GM23338 (cell line): ENCODE data around the gene FAM110A. TPM values are rescaled to one million over a fixed set of nuclear protein-coding genes. Genes with fewer than 3 reads are reported as not detected.

Experiments used
- ATAC-seq: fragments of 200-7000 bp; cut with Tn5 transposase; 3 replicates; pipeline ENCODE4 v1.9.1; 2020
- DNase-seq: peaks from one replicate; pipeline ENCODE4 v3.0.0-alpha.2; 2015; ENCODE audit warnings: low spot score
- H2AFZ ChIP-seq: fragments of 200-600 bp; sonication (generic); 2 replicates; pipeline ENCODE4 v1.8.0; 2016; ENCODE audit warnings: antibody characterized with exemption, mild to moderate bottlenecking, moderate library complexity
- H3F3A ChIP-seq: fragments of 200-600 bp; sonication (generic); replicated peaks from 2 replicates; pipeline ENCODE4 v1.8.0; 2017; ENCODE audit warnings: antibody characterized with exemption, mixed run types, low read depth
- H3K27ac ChIP-seq: fragments of 200-600 bp; sonication (generic); 2 replicates; pipeline ENCODE4 v1.6.1; 2016; ENCODE audit warnings: low read depth
- H3K27me3 ChIP-seq: fragments of 200-600 bp; sonication (generic); 2 replicates; pipeline ENCODE4 v1.8.0; 2016; ENCODE audit warnings: mild to moderate bottlenecking, mixed run types, moderate library complexity; ENCODE audit not compliant: insufficient read depth
- H3K36me3 ChIP-seq: fragments of 200-600 bp; sonication (generic); 2 replicates; pipeline ENCODE4 v1.8.0; 2016; ENCODE audit warnings: mild to moderate bottlenecking; ENCODE audit not compliant: insufficient read depth
- H3K4me1 ChIP-seq: fragments of 200-600 bp; sonication (generic); 2 replicates; pipeline ENCODE4 v1.8.0; 2016; ENCODE audit warnings: mild to moderate bottlenecking, moderate library complexity; ENCODE audit not compliant: insufficient read depth
- H3K4me2 ChIP-seq: fragments of 200-600 bp; sonication (generic); 2 replicates; pipeline ENCODE4 v1.7.1; 2017; ENCODE audit warnings: mixed run types
- H3K4me3 ChIP-seq: fragments of 200-600 bp; sonication (generic); 2 replicates; pipeline ENCODE4 v1.6.1; 2016; ENCODE audit warnings: mixed run types
- H3K79me2 ChIP-seq: fragments of 200-600 bp; sonication (generic); replicated peaks from 2 replicates; pipeline ENCODE4 v1.8.0; 2017; ENCODE audit warnings: mild to moderate bottlenecking; ENCODE audit not compliant: insufficient read depth
- H3K9me2 ChIP-seq: fragments of 200-600 bp; sonication (generic); 2 replicates; pipeline ENCODE4 v1.8.0; 2017; ENCODE audit not compliant: insufficient read depth
- H4K20me1 ChIP-seq: fragments of 200-600 bp; sonication (generic); replicated peaks from 2 replicates; pipeline ENCODE4 v1.8.0; 2017; ENCODE audit warnings: mild to moderate bottlenecking; ENCODE audit not compliant: insufficient read depth
- H3K27ac Mint-ChIP-seq: 2 replicates; pipeline ENCODE4 v1.8.0; 2020; ENCODE audit warnings: inconsistent platforms, mild to moderate bottlenecking, moderate library complexity, mixed read lengths
- H3K27me3 Mint-ChIP-seq: 3 replicates; pipeline ENCODE4 v1.8.0; 2022; ENCODE audit warnings: low read depth, mild to moderate bottlenecking, moderate library complexity, mixed read lengths, inconsistent platforms; ENCODE audit not compliant: insufficient read depth, poor library complexity
- H3K36me3 Mint-ChIP-seq: 3 replicates; pipeline ENCODE4 v1.8.0; 2021; ENCODE audit warnings: low read depth, mild to moderate bottlenecking, inconsistent platforms, moderate library complexity, mixed read lengths
- H3K4me1 Mint-ChIP-seq: 3 replicates; pipeline ENCODE4 v1.8.0; 2020; ENCODE audit warnings: mild to moderate bottlenecking, inconsistent platforms, mixed read lengths
- H3K4me3 Mint-ChIP-seq: 3 replicates; pipeline ENCODE4 v1.8.0; 2021; ENCODE audit warnings: moderate library complexity, mild to moderate bottlenecking, inconsistent platforms, mixed read lengths
- H3K9me3 Mint-ChIP-seq: 3 replicates; pipeline ENCODE4 v1.8.0; 2020; ENCODE audit warnings: moderate library complexity, mild to moderate bottlenecking, inconsistent platforms, mixed read lengths
- CREB1 ChIP-seq: fragments of 250-450 bp; sonication (Bioruptor Pico); IDR thresholded peaks from 2 replicates; pipeline ENCODE4 v1.5.0; 2020; ENCODE audit warnings: low read depth, mild to moderate bottlenecking, moderate library complexity
- CTCF ChIP-seq, 2 experiments: fragments of 200-600 bp in 1 of 2; sonication (generic) in 1 of 2; conservative IDR thresholded peaks; 2 replicates each; pipeline versions ENCODE4 v1.5.1 to v1.6.1; 2016 to 2017; ENCODE audit warnings: antibody characterized with exemption in 2 of 2, low read depth in 2 of 2, mild to moderate bottlenecking in 2 of 2, moderate library complexity in 1 of 2
- ETS1 ChIP-seq: IDR thresholded peaks from 2 replicates; pipeline ENCODE4 v1.6.1; 2016; ENCODE audit warnings: antibody characterized with exemption
- EZH2 ChIP-seq: fragments of 200-600 bp; sonication (generic); IDR thresholded peaks from one replicate; pipeline ENCODE4 v1.8.0; 2017; ENCODE audit warnings: antibody characterized with exemption, mild to moderate bottlenecking, low read depth; ENCODE audit not compliant: unreplicated experiment
- EZH2phosphoT487 ChIP-seq: fragments of 200-600 bp; sonication (generic); IDR thresholded peaks from one replicate; pipeline ENCODE4 v1.8.1; 2018; ENCODE audit warnings: antibody characterized with exemption; ENCODE audit not compliant: unreplicated experiment
- JUNB ChIP-seq: IDR thresholded peaks from one replicate; pipeline ENCODE4 v1.6.1; 2016; ENCODE audit warnings: antibody characterized with exemption; ENCODE audit not compliant: unreplicated experiment
- NANOG ChIP-seq: IDR thresholded peaks from 2 replicates; pipeline ENCODE4 v1.6.1; 2016; ENCODE audit warnings: antibody characterized with exemption, borderline replicate concordance
- POLR2AphosphoS5 ChIP-seq: IDR thresholded peaks from 2 replicates; pipeline ENCODE4 v1.6.1; 2016; ENCODE audit warnings: antibody characterized with exemption, low read depth
- REST ChIP-seq: IDR thresholded peaks from one replicate; pipeline ENCODE4 v1.6.1; 2018; ENCODE audit warnings: antibody characterized with exemption; ENCODE audit not compliant: unreplicated experiment
- STAT1 ChIP-seq: IDR thresholded peaks from one replicate; pipeline ENCODE4 v1.6.1; 2016; ENCODE audit warnings: antibody characterized with exemption; ENCODE audit not compliant: unreplicated experiment
- ZNF114 ChIP-seq: fragments of 250-450 bp; sonication (Bioruptor Pico); IDR thresholded peaks from 2 replicates; pipeline ENCODE4 v1.5.0; 2020; ENCODE audit warnings: mild to moderate bottlenecking, moderate library complexity
- ZNF331 ChIP-seq: fragments of 250-450 bp; sonication (Bioruptor Pico); IDR thresholded peaks from 2 replicates; pipeline ENCODE4 v1.5.0; 2020; ENCODE audit warnings: low read depth, mild to moderate bottlenecking, moderate library complexity
- polyA plus RNA-seq: library from polyadenylated mRNA; unstranded; fragments of >200 nt; fragmentation: Nextera tagmentation; extraction: Ambion mirVana; gene quantifications from 2 replicates; pipeline ENCODE4 v1.2.1, GENCODE V29; 2016
- total RNA-seq: library from RNA; depleted of rRNA; stranded (reverse); fragments of >200 nt; shearing (Covaris generic); gene quantifications from 2 replicates; pipeline ENCODE4 v1.2.3, GENCODE V29; 2014

Gene FAM110A
- total and polyA plus RNA-seq, 2 experiments from 2014 or later: 10.7 to 13.7 TPM

- no peak for TF ChIP-seq EZH2phosphoT487
- no peak for TF ChIP-seq ZNF331 (CRISPR knock-in tag)
- TF ChIP-seq CTCF (conservative IDR thresholded peaks at IDR 0.05; ENCODE audit: low read depth in 2 of 2): no peak
- TF ChIP-seq JUNB: no peak
- TF ChIP-seq ETS1: no peak
- no peak for TF ChIP-seq ZNF114 (CRISPR knock-in tag)
- TF ChIP-seq STAT1: no peak
- no peak for TF ChIP-seq EZH2
- no peak for TF ChIP-seq POLR2AphosphoS5
- TF ChIP-seq NANOG: no peak
Observed at GRCh38 chr20:831251-831650, 2.3 kb upstream of the FAM110A start (continued).

GRCh38 chr20:831956-832355 lies 1.6 kb upstream of the FAM110A start:
- H3K4me1 Mint-ChIP-seq: peaks cover 4% of the 10 kb centered on the region
- peaks cover 12% of the 10 kb centered on the region for H3K4me1 ChIP-seq
- H3F3A ChIP-seq: no peaks in the 10 kb centered on the region
- H3K27me3 Mint-ChIP-seq: peaks cover 15% of the 10 kb centered on the region
- TF ChIP-seq NANOG (no peak), EZH2 (no peak), POLR2AphosphoS5 (no peak), STAT1 (no peak), CREB1 (CRISPR knock-in tag) (no peak), JUNB (no peak), CTCF (conservative IDR thresholded peaks at IDR 0.05; ENCODE audit: low read depth in 2 of 2) (no peak), REST (no peak), ZNF331 (CRISPR knock-in tag) (no peak)
- peaks cover 16% of the 10 kb centered on the region for H3K27me3 ChIP-seq
- H2AFZ ChIP-seq: no peak overlapping the region
- ATAC-seq (no peak), DNase-seq (no peak)
- H3K9me3 Mint-ChIP-seq: no peaks in the 10 kb centered on the region
- no peaks in the 10 kb centered on the region for H3K36me3 ChIP-seq
- H3K4me3 ChIP-seq: no peak overlapping the region
- no peaks in the 10 kb centered on the region for H4K20me1 ChIP-seq
- no peak overlapping the region for H3K4me3 Mint-ChIP-seq
- no peaks in the 10 kb centered on the region for H3K79me2 ChIP-seq
- H3K4me2 ChIP-seq: no peak overlapping the region
- H3K36me3 Mint-ChIP-seq: no peaks in the 10 kb centered on the region; the same call in 2 of the 3 replicates
- no peaks in the 10 kb centered on the region for H3K9me2 ChIP-seq
- no peak overlapping the region for H3K27ac ChIP-seq
- no peak overlapping the region for H3K27ac Mint-ChIP-seq
